Mesothelial cell of epicardium (in vitro differentiated cells): ENCODE data around the gene SYT13. TPM values are rescaled to one million over a fixed set of nuclear protein-coding genes. Genes with fewer than 3 reads are reported as not detected.

Experiments used
- DNase-seq, 2 experiments: peaks; one replicate each; pipeline ENCODE4 v3.0.0; 2021; ENCODE audit warnings: low spot score in 2 of 2; ENCODE audit not compliant: unreplicated experiment in 2 of 2
- H3K27ac Mint-ChIP-seq: 2 replicates; pipeline ENCODE4 v1.8.0; 2021; ENCODE audit warnings: mixed read lengths
- H3K27me3 Mint-ChIP-seq: 2 replicates; pipeline ENCODE4 v1.8.0; 2021; ENCODE audit warnings: low read depth, mixed read lengths
- H3K36me3 Mint-ChIP-seq: 2 replicates; pipeline ENCODE4 v1.8.0; 2021; ENCODE audit warnings: mixed read lengths
- H3K4me1 Mint-ChIP-seq: 2 replicates; pipeline ENCODE4 v1.8.0; 2021; ENCODE audit warnings: mixed read lengths
- H3K4me3 Mint-ChIP-seq: 2 replicates; pipeline ENCODE4 v1.8.0; 2021; ENCODE audit warnings: mild to moderate bottlenecking, moderate library complexity, mixed read lengths
- H3K9me3 Mint-ChIP-seq: 2 replicates; pipeline ENCODE4 v1.8.0; 2021; ENCODE audit warnings: mixed read lengths
- CTCF ChIP-seq: fragments of 200-600 bp; sonication (generic); IDR thresholded peaks from one replicate; pipeline ENCODE4 v1.5.0; 2021; ENCODE audit warnings: antibody characterized with exemption; ENCODE audit not compliant: unreplicated experiment
- total RNA-seq: library from RNA; stranded (reverse); gene quantifications from 3 replicates; pipeline ENCODE4 v1.2.1, GENCODE V29; 2021

Gene SYT13
- total RNA-seq, 1 donor from 2014 or later: 6.8 TPM

GRCh38 chr11:45234306-45235006, 51.7 kb downstream of the SYT13 start:
- H3K9me3 Mint-ChIP-seq: peaks cover 2% of the 10 kb centered on the region
- DNase-seq: no peak
- no peak overlapping the region for H3K4me3 Mint-ChIP-seq
- H3K27me3 Mint-ChIP-seq: peaks cover 24% of the 10 kb centered on the region
- TF ChIP-seq CTCF: no peak
- no peaks in the 10 kb centered on the region for H3K4me1 Mint-ChIP-seq
- H3K36me3 Mint-ChIP-seq: no peaks in the 10 kb centered on the region
- no peak overlapping the region for H3K27ac Mint-ChIP-seq

- no peaks in the 10 kb centered on the region for H3K4me1 Mint-ChIP-seq
- peaks cover 22% of the 10 kb centered on the region for H3K27me3 Mint-ChIP-seq
- no peak for TF ChIP-seq CTCF
- DNase-seq: no peak
- no peaks in the 10 kb centered on the region for H3K9me3 Mint-ChIP-seq
- H3K27ac Mint-ChIP-seq: no peak overlapping the region
- H3K4me3 Mint-ChIP-seq: no peak overlapping the region
- peaks cover 3% of the 10 kb centered on the region for H3K36me3 Mint-ChIP-seq
These were observed 52.4 kb downstream of the SYT13 start for GRCh38 chr11:45233804-45234170.

- Mint-ChIP-seq H3K9me3 (no peaks in the 10 kb centered on the region), H3K27me3 (peaks cover 21% of the 10 kb centered on the region)
These were observed 52.9 kb downstream of the SYT13 start for GRCh38 chr11:45233121-45233803.

GRCh38 chr11:45232341-45233080, 53.6 kb downstream of the SYT13 start:
- no peak for DNase-seq
- H3K27ac Mint-ChIP-seq: no peak overlapping the region
- H3K36me3 Mint-ChIP-seq: peaks cover 11% of the 10 kb centered on the region
- TF ChIP-seq CTCF: no peak
- no peak overlapping the region for H3K4me3 Mint-ChIP-seq
- H3K4me1 Mint-ChIP-seq: peaks cover 1% of the 10 kb centered on the region
- peaks cover 14% of the 10 kb centered on the region for H3K27me3 Mint-ChIP-seq
- no peaks in the 10 kb centered on the region for H3K9me3 Mint-ChIP-seq

More at GRCh38 chr11:45233121-45233803, 52.9 kb downstream of the SYT13 start:
- no peak overlapping the region for H3K27ac Mint-ChIP-seq
- H3K36me3 Mint-ChIP-seq: peaks cover 7% of the 10 kb centered on the region
- peak in 1 of 2 experiments; percentile 78 for DNase-seq
- peak; percentile 72 for TF ChIP-seq CTCF
- no peak overlapping the region for H3K4me3 Mint-ChIP-seq
- peaks cover 1% of the 10 kb centered on the region for H3K4me1 Mint-ChIP-seq

- no peak for TF ChIP-seq CTCF
- Mint-ChIP-seq H3K9me3 (no peaks in the 10 kb centered on the region), H3K36me3 (peaks cover 38% of the 10 kb centered on the region), H3K27me3 (no peaks in the 10 kb centered on the region), H3K4me3 (no peak overlapping the region), H3K4me1 (peaks cover 1% of the 10 kb centered on the region), H3K27ac (no peak overlapping the region)
- no peak for DNase-seq
These were observed 56.6 kb downstream of the SYT13 start for GRCh38 chr11:45229401-45230020.
